ENCODE data around the gene PHTF2. TPM values are rescaled to one million over a fixed set of nuclear protein-coding genes. Genes with fewer than 3 reads are reported as not detected.

Gene PHTF2
- total RNA-seq, 2 experiments from 2014 or later, result 34.9 to 39.1 TPM

- ChIA-PET CTCF (interaction anchor here (1.2 to 1.5 kb wide), 2 partner anchors 13 to 15 kb away, joined by 3 read pairs; no protein-coding TSS in a partner anchor), POLR2A (no interaction called here)
- no peak for DNase-seq
- peaks cover 30% of the 10 kb centered on the region for H3K9me3 Mint-ChIP-seq (ENCODE audit: insufficient read depth)
- peaks cover 12% of the 10 kb centered on the region for H3K4me1 Mint-ChIP-seq (ENCODE audit: low read depth)
- no peak overlapping the region for H3K4me3 Mint-ChIP-seq
- no peak overlapping the region for H3K27ac Mint-ChIP-seq
- no peaks in the 10 kb centered on the region for H3K27me3 Mint-ChIP-seq (ENCODE audit: low read depth)
- ATAC-seq, result no peak
- H3K36me3 Mint-ChIP-seq (ENCODE audit: low read depth), result peaks cover 51% of the 10 kb centered on the region
These were observed 13.7 kb downstream of the PHTF2 start for GRCh38 chr7:77812290-77812685.

GRCh38 chr7:77813180-77813579 lies 14.6 kb downstream of the PHTF2 start:
- no peaks in the 10 kb centered on the region for H3K27me3 Mint-ChIP-seq (ENCODE audit: low read depth)
- DNase-seq (no peak), ATAC-seq (no peak)
- peaks cover 12% of the 10 kb centered on the region for H3K4me1 Mint-ChIP-seq (ENCODE audit: low read depth)
- no peak overlapping the region for H3K4me3 Mint-ChIP-seq
- H3K36me3 Mint-ChIP-seq (ENCODE audit: low read depth), result peaks cover 51% of the 10 kb centered on the region
- POLR2A ChIA-PET, result no interaction called here
- H3K27ac Mint-ChIP-seq, result no peak overlapping the region
- CTCF ChIA-PET, result interaction anchor here (0.6 to 1.1 kb wide), 2 partner anchors 14 to 15 kb away, joined by 3 to 4 read pairs; partner anchors contain the start of genes PHTF2 and TMEM60
- peaks cover 23% of the 10 kb centered on the region for H3K9me3 Mint-ChIP-seq (ENCODE audit: insufficient read depth)

GRCh38 chr7:77819021-77819420 lies 20.4 kb downstream of the PHTF2 start:
- Mint-ChIP-seq H3K4me1 (ENCODE audit: low read depth) (peaks cover 14% of the 10 kb centered on the region), H3K27me3 (ENCODE audit: low read depth) (no peaks in the 10 kb centered on the region), H3K36me3 (ENCODE audit: low read depth) (peaks cover 81% of the 10 kb centered on the region), H3K27ac (no peak overlapping the region), H3K9me3 (ENCODE audit: insufficient read depth) (peaks cover 53% of the 10 kb centered on the region), H3K4me3 (no peak overlapping the region)
- DNase-seq, result no peak
- ChIA-PET POLR2A (no interaction called here), CTCF (no interaction called here)
- ATAC-seq, result no peak

GRCh38 chr7:77820967-77821366 lies 22.4 kb downstream of the PHTF2 start:
- Mint-ChIP-seq H3K27ac (no peak overlapping the region), H3K4me3 (no peak overlapping the region), H3K9me3 (ENCODE audit: insufficient read depth) (peaks cover 51% of the 10 kb centered on the region), H3K36me3 (ENCODE audit: low read depth) (peaks cover 86% of the 10 kb centered on the region), H3K27me3 (ENCODE audit: low read depth) (no peaks in the 10 kb centered on the region), H3K4me1 (ENCODE audit: low read depth) (peaks cover 19% of the 10 kb centered on the region)
- CTCF ChIA-PET, result interaction anchor here (0.9 kb wide), 1 partner anchor 13 kb away, joined by 3 read pairs; no protein-coding TSS in a partner anchor
- no peak for DNase-seq
- ATAC-seq, result no peak
- POLR2A ChIA-PET, result no interaction called here

- ATAC-seq (no peak), DNase-seq (no peak)
- Mint-ChIP-seq H3K9me3 (ENCODE audit: insufficient read depth) (peaks cover 54% of the 10 kb centered on the region), H3K27ac (no peak overlapping the region), H3K36me3 (ENCODE audit: low read depth) (peaks cover 84% of the 10 kb centered on the region), H3K4me1 (ENCODE audit: low read depth) (peaks cover 24% of the 10 kb centered on the region), H3K4me3 (no peak overlapping the region), H3K27me3 (ENCODE audit: low read depth) (no peaks in the 10 kb centered on the region)
- ChIA-PET CTCF (no interaction called here), POLR2A (no interaction called here)
These were observed 23.7 kb downstream of the PHTF2 start for GRCh38 chr7:77822269-77822668.

DNA sequence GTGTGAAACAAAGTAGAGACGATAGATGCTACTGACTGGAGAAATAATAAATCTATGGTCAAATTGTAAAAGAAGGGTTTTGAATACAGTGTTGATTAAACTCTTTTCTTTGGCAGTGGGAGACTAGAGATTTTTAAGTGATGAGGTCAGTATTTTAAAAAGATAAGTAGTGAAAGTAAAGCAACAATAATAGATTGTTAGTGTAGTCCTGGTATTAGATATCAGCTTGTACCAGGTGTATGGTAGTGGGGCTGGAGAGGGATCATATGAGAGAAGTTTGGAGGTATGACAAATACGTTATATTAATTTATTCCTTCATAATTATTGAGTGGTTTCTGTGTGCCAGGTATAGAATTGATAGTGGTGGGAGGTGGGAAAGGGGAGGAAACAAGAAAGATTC lies 25.2 kb downstream of the PHTF2 start:
- ChIA-PET POLR2A (no interaction called here), CTCF (no interaction called here)
- H3K4me1 Mint-ChIP-seq (ENCODE audit: low read depth), result peaks cover 27% of the 10 kb centered on the region
- H3K27me3 Mint-ChIP-seq (ENCODE audit: low read depth), result no peaks in the 10 kb centered on the region
- DNase-seq (no peak), ATAC-seq (no peak)
- H3K27ac Mint-ChIP-seq, result no peak overlapping the region
- H3K36me3 Mint-ChIP-seq (ENCODE audit: low read depth), result peaks cover 70% of the 10 kb centered on the region
- H3K4me3 Mint-ChIP-seq, result no peak overlapping the region
- peaks cover 46% of the 10 kb centered on the region for H3K9me3 Mint-ChIP-seq (ENCODE audit: insufficient read depth)

GRCh38 chr7:77824636-77825035 lies 26.1 kb downstream of the PHTF2 start:
- Mint-ChIP-seq H3K9me3 (ENCODE audit: insufficient read depth) (peaks cover 37% of the 10 kb centered on the region), H3K4me3 (no peak overlapping the region), H3K4me1 (ENCODE audit: low read depth) (peaks cover 27% of the 10 kb centered on the region), H3K36me3 (ENCODE audit: low read depth) (peaks cover 61% of the 10 kb centered on the region), H3K27me3 (ENCODE audit: low read depth) (no peaks in the 10 kb centered on the region), H3K27ac (no peak overlapping the region)
- ChIA-PET CTCF (no interaction called here), POLR2A (no interaction called here)
- DNase-seq (no peak), ATAC-seq (no peak)

DNA sequence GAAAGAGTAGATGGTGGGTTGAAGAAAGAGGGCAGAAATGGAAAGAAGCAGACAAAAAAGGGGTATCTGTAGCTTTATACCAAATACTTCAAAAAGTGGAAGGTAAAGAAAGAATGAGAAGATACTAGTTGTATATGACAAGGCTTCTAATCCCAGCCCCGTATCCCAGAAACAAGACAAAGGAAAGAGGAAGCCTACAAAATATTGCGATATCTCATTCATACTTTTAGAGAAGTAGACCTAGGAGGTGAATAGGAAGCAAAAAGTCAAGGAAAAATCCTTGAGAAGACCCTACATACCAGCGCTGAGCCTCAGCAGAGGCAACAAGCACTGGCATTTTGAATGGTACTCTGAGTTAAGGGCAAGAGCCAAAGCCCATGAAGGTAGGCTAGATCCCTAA lies 26.6 kb downstream of the PHTF2 start:
- CTCF ChIA-PET, result no interaction called here
- H3K9me3 Mint-ChIP-seq (ENCODE audit: insufficient read depth), result peaks cover 32% of the 10 kb centered on the region
- H3K36me3 Mint-ChIP-seq (ENCODE audit: low read depth), result peaks cover 56% of the 10 kb centered on the region
- no peak overlapping the region for H3K4me3 Mint-ChIP-seq
- no peaks in the 10 kb centered on the region for H3K27me3 Mint-ChIP-seq (ENCODE audit: low read depth)
- no peak for DNase-seq
- POLR2A ChIA-PET, result no interaction called here
- H3K27ac Mint-ChIP-seq, result no peak overlapping the region
- no peak for ATAC-seq
- H3K4me1 Mint-ChIP-seq (ENCODE audit: low read depth), result peaks cover 27% of the 10 kb centered on the region

- POLR2A ChIA-PET, result no interaction called here
- H3K27ac Mint-ChIP-seq, result no peak overlapping the region
- ATAC-seq (no peak), DNase-seq (no peak)
- peaks cover 47% of the 10 kb centered on the region for H3K36me3 Mint-ChIP-seq (ENCODE audit: low read depth)
- H3K4me1 Mint-ChIP-seq (ENCODE audit: low read depth), result peaks cover 29% of the 10 kb centered on the region
- no peaks in the 10 kb centered on the region for H3K27me3 Mint-ChIP-seq (ENCODE audit: low read depth)
- CTCF ChIA-PET, result no interaction called here
- H3K9me3 Mint-ChIP-seq (ENCODE audit: insufficient read depth), result peaks cover 22% of the 10 kb centered on the region
- H3K4me3 Mint-ChIP-seq, result no peak overlapping the region
These were observed 27.7 kb downstream of the PHTF2 start for GRCh38 chr7:77826300-77826699.

- Mint-ChIP-seq H3K9me3 (ENCODE audit: insufficient read depth) (peaks cover 18% of the 10 kb centered on the region), H3K36me3 (ENCODE audit: low read depth) (peaks cover 34% of the 10 kb centered on the region), H3K4me3 (no peak overlapping the region), H3K27ac (no peak overlapping the region), H3K4me1 (ENCODE audit: low read depth) (peaks cover 23% of the 10 kb centered on the region), H3K27me3 (ENCODE audit: low read depth) (no peaks in the 10 kb centered on the region)
- no peak for ATAC-seq
- CTCF ChIA-PET, result interaction anchor here (1.8 kb wide), 1 partner anchor 176 kb away, joined by 5 read pairs; no protein-coding TSS in a partner anchor
- POLR2A ChIA-PET, result no interaction called here
- DNase-seq, result no peak
These were observed 29.4 kb downstream of the PHTF2 start for GRCh38 chr7:77827999-77828398.

- H3K4me3 Mint-ChIP-seq, result no peak overlapping the region
- no peak for ATAC-seq
These were observed 32.2 kb downstream of the PHTF2 start for GRCh38 chr7:77830649-77831355.

DNA sequence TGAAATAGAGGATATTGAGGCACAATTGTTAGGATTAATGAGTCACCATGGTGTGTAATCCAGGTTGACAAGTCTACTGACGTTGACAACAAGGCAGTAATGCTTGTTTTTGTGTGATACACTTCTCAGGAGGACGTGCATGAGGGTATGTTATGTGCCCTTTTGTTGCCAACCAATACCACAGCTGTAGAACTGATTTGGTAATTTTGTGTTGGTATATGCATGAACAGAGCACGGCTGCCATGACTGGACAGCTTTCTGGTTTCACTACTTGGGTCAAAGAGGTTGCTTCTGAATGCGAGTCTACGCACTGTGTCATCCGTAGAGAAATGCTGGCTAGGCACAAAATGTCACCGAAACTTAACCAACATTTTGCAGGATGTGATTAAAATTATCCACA lies 32.9 kb downstream of the PHTF2 start:
- DNase-seq, result no peak
- peaks cover 6% of the 10 kb centered on the region for H3K9me3 Mint-ChIP-seq (ENCODE audit: insufficient read depth)
- no peak for ATAC-seq
- POLR2A ChIA-PET, result no interaction called here
- no peak overlapping the region for H3K4me3 Mint-ChIP-seq
- peaks cover 30% of the 10 kb centered on the region for H3K4me1 Mint-ChIP-seq (ENCODE audit: low read depth)
- H3K27ac Mint-ChIP-seq, result no peak overlapping the region
- no peaks in the 10 kb centered on the region for H3K27me3 Mint-ChIP-seq (ENCODE audit: low read depth)
- CTCF ChIA-PET, result no interaction called here
- peaks cover 17% of the 10 kb centered on the region for H3K36me3 Mint-ChIP-seq (ENCODE audit: low read depth)

More at GRCh38 chr7:77830649-77831355, 32.2 kb downstream of the PHTF2 start:
- POLR2A ChIA-PET, result no interaction called here
- H3K9me3 Mint-ChIP-seq (ENCODE audit: insufficient read depth), result peaks cover 11% of the 10 kb centered on the region
- H3K27ac Mint-ChIP-seq, result no peak overlapping the region
- peaks cover 33% of the 10 kb centered on the region for H3K4me1 Mint-ChIP-seq (ENCODE audit: low read depth)
- peaks cover 18% of the 10 kb centered on the region for H3K36me3 Mint-ChIP-seq (ENCODE audit: low read depth)
- no peak for DNase-seq
- no peaks in the 10 kb centered on the region for H3K27me3 Mint-ChIP-seq (ENCODE audit: low read depth)
- CTCF ChIA-PET, result no interaction called here

GRCh38 chr7:77831953-77832352 lies 33.4 kb downstream of the PHTF2 start:
- H3K27me3 Mint-ChIP-seq (ENCODE audit: low read depth), result no peaks in the 10 kb centered on the region
- ChIA-PET CTCF (no interaction called here), POLR2A (no interaction called here)
- peaks cover 26% of the 10 kb centered on the region for H3K4me1 Mint-ChIP-seq (ENCODE audit: low read depth)
- H3K27ac Mint-ChIP-seq, result no peak overlapping the region
- DNase-seq (no peak), ATAC-seq (no peak)
- no peak overlapping the region for H3K4me3 Mint-ChIP-seq
- peaks cover 15% of the 10 kb centered on the region for H3K36me3 Mint-ChIP-seq (ENCODE audit: low read depth)
- H3K9me3 Mint-ChIP-seq (ENCODE audit: insufficient read depth), result peaks cover 1% of the 10 kb centered on the region
